ELF-1 (cell line): ENCODE results near the gene MKLN1.
A peak's percentile ranks its signal among the peaks of the same experiment; 100 is the strongest.

Experiments used
- DNase-seq: peaks from one replicate; pipeline ENCODE4 v3.0.0-alpha.2; 2016; ENCODE audit warnings: low read depth, low spot score

MKLN1 gene

DNA sequence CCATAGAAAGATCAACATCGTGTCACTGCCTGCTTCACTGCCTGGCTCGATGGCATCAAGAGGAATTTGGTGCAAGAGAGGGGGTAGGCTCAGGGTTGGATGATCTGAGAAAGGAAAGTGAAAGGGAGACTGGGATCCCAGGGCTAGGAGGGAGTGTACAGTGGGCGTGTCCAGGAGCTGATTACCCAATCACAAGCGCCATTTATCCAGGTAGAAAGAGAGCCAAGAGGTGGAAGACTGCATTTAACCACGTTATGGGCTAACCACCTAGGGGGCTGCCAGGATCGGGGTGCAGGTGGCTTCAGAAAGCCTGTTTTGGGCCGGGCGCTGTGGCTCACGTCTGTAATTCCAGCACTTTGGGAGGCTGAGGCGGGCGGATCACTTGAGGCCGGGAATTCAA is 218.4 kb downstream of the MKLN1 start:
- DNase-seq, result peak; percentile 72
